GM04504 (cell line): Measurements from ENCODE around the gene FAF2.
"Not testable (repeated sequence)": the region's sequence is repeated elsewhere in the genome, so short reads cannot be mapped to it uniquely, and the experiment has no call there.

Experiments
- DNase-seq: peaks from one replicate; pipeline ENCODE4 v3.0.0-alpha.2; 2012; ENCODE audit warnings: low read depth

The FAF2 gene

GRCh38 chr5:176418251-176418650, 29.9 kb upstream of the FAF2 start:
- DNase-seq: no peak

DNA sequence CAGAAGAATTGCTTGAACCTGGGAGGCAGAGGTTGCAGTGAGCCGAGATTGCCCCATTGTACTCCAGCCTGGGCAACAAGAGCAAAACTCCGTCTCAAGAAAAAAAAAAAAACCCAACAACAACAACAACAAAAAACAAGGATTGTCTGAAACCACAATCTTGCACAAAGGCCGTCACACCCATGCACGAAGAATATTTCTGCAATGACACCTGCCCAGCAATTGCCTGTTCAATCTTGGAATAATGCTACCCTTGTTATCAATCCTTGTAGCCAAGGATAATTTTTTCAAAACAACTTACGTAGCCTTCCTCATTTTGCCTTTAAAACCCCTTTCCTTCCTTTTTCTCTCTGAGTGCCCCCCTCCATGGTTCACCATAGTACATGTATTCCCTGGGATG, 28.1 kb upstream of the FAF2 start:
- no peak for DNase-seq

DNA sequence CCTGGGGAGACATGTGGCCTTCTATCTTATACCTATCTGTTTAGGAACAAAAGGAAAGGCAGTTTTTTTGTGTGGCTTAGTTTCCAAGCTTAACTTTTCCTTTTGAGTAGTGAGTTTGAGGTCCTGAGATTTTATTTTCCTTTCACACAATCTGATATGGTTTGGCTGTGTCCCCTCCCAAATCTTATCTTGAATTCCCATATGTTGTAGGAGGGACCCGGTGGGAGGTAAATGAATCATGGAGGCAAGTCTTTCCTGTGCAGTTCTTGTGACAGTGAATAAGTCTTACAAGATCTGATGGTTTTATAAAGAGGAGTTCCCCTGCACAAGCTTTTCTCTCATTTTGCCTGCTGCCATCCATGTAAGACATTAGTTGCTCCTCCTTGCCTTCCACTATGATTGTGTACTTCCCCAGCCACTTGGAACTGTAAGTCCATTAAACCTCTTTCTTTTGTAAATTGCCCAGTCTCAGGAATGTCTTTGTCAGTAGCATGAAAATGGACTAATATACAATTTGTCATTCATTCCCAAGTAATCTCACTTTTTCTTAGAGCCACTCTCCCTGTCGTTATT, 27.1 kb upstream of the FAF2 start:
- DNase-seq: no peak

DNA sequence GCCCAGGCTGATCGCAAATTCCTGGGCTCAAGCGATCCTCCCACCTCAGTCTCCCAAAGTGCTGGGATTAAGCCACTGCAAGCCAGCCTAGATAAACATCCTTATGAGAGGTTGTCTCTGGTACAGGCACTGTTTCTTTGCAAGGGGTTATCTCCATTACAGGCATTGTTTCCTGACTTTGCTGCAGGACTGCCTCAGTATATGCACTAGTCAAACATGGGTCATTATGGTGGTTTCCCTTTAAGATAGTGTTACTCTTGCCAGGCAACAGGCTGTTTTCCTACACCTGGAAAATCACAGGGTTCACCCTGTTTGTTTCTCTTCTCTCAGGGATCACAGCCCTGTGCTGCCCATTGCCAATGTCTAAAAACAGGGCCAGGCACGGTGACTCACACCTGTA, 24.0 kb upstream of the FAF2 start:
- DNase-seq: no peak

DNA sequence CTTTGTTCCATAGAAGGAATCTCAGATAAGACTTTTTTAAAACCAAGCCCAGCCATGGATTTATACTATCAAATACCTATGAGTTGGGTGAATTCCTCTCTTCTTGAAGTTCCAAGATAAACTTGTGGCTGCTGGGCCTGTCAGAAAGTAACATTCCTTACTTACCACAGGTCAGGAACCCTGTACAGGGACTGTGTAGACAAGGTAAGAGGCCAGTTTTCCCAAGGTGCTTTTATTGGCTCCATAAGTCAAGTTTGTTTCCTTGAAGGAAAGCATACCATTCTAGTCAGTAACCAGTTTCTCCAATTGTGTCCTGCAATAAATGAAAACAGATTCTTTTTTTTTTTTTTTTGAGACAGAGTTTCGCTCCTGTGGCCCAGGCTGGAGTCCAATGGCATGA, 23.0 kb upstream of the FAF2 start:
- no peak for DNase-seq

- DNase-seq: no peak
Measured at GRCh38 chr5:176425791-176426190, 22.4 kb upstream of the FAF2 start.

DNA sequence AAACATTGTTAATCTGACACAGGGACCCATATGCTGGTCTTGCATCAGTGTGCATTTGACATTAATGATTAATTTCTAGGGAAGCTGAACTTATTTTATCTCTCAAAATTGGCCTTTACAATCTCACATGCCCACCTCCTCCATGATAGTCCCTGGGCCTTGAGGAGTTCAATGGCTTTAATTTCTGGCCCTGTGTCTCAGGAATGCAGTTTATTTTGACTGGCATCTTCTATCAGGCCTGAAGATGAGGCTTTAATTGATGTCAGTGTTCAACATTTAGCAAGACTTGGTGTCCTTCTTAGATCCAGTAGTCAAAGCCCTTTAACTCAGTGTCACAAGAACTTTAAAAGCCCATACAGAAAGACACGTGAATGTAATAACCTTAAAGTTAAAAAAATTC, 21.3 kb upstream of the FAF2 start:
- DNase-seq: no peak

GRCh38 chr5:176427971-176428370, 20.2 kb upstream of the FAF2 start:
- no peak for DNase-seq

DNA sequence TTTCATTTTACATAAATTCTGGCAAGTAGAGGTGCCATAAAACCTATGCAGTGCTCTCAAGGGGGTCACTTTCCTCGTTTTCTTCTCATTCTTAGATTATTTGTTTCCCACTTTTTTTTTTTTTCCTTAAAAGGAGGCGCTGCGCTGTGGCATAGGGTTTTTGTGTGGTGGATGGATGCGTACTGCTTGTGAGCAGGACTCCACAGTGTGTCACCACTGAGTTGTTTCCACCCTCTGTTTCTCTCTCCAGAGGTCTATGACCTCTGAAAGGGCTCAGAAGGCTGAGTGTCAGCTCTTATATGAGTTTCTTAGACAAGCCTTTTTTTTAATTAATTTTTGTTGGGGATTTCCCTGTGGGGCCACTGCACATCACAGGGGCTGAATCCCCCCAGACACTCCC, 18.2 kb upstream of the FAF2 start:
- DNase-seq: no peak

- DNase-seq: no peak
Measured at GRCh38 chr5:176432707-176433106, 15.5 kb upstream of the FAF2 start.

DNA sequence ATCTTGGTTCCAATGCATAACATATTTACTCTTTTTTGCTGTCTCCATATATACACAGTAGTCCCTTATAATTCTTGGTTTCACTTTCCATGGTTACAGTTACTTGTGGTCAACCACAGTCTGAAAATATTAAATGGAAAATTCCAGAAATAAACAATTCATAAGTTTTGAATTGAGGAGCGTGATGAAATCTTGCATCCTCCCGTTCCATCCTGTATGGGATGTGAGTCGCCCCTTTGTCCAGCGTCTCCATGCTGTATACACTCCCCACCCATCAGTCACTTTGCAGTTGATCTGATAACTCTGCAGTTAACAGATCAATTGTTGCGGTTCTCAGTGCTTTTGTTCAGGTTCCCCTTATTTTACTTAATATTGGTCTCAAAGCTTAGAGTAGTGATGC, 11.5 kb upstream of the FAF2 start:
- no peak for DNase-seq

- peak; percentile 50 for DNase-seq
Measured at GRCh38 chr5:176438959-176439757, 9.0 kb upstream of the FAF2 start.

GRCh38 chr5:176440927-176441706, 7.1 kb upstream of the FAF2 start:
- DNase-seq: no peak

- no peak for DNase-seq
Measured at GRCh38 chr5:176441921-176442323, 6.3 kb upstream of the FAF2 start.

DNA sequence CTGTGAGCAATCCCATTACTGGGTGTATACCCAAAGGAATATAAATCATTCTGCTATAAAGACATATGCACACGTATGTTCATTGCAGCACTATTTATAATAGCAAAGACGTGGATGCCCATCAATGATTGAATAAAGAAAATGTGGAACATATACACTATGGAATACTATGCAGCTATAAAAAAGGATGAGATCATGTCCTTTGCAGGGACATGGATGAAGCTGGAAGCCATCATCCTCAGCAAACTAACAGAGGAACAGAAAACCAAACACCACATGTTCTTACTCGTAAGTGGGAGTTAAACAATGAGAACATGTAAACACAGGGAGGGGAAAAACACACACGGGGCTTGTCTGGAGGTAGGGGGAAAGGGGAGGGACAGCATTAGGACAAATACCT, 5.3 kb upstream of the FAF2 start:
- DNase-seq: not testable (repeated sequence)

DNA sequence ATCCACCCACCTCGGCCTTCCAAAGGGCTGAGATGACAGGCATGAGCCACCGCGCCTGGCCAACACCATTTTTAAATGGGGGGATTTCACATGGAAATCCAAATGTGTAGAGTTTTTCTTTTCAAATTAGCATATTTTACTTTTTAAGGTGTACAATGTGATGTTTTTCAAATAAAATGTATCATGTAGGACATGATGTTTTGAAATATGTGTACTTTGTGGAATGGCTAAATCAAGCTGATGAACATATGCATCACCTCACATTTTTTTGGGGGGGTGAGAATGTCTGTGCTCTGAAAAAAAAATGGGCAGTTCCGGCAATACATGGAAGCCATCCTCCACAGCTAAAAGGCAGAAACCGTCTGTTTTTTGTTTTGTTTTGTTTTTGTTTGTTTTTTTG, 3.4 kb upstream of the FAF2 start:
- DNase-seq: no peak

- DNase-seq: no peak
Measured at GRCh38 chr5:176446028-176446665, 2.0 kb upstream of the FAF2 start.

- no peak for DNase-seq
Measured at GRCh38 chr5:176446884-176447590, 1.1 kb upstream of the FAF2 start.

GRCh38 chr5:176447591-176447977, 601 bp upstream of the FAF2 start:
- DNase-seq: no peak

DNA sequence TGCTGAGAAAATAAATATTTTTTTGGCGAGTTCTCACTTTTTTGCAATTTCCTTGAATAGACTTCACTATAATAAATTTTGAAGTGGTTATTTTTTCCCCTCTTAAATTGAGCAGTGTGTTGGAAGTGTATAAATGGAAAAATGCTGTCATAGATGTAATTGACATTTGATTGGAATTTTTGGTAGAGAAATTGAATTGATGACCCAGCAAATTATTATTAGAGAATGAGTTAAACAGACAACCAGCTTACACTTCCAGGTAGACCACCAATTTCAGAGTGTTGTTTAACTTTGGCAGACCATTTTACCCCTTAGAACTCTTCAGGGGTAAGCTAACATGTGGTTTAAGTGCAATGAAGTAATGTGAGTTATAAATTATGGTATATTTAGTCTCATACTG, 1.9 kb downstream of the FAF2 start:
- no peak for DNase-seq

- DNase-seq: no peak
Measured at GRCh38 chr5:176454724-176455394, 6.7 kb downstream of the FAF2 start.
